Tibial artery (tissue), 4 donors: ENCODE measurements around the gene CUX1.

ENCODE experiments used
- DNase-seq, 2 donors: peaks; one replicate each; pipeline ENCODE4 v3.0.0-alpha.2; 2019
- H3K27ac ChIP-seq, 2 donors: fragments of 200-600 bp; sonication (generic) in 1 of 2; 1 replicate in 1 of 2; 2 replicates in 1 of 2; pipeline ENCODE4 v1.5.1; 2018 to 2019; ENCODE audit warnings: mild to moderate bottlenecking in 1 of 2
- H3K27me3 ChIP-seq, 2 donors: fragments of 200-600 bp; sonication (generic) in 1 of 2; one replicate each; pipeline versions ENCODE4 v1.5.1 to v1.6.0; 2016 to 2019
- H3K36me3 ChIP-seq, 3 donors: fragments of 200-600 bp; sonication (generic) in 2 of 3; one replicate each; pipeline ENCODE4 v1.5.1; 2016 to 2019; ENCODE audit warnings: mild to moderate bottlenecking in 2 of 3
- H3K4me1 ChIP-seq, 4 donors: fragments of 200-600 bp; sonication (generic) in 2 of 4; 1 replicate in 3 of 4; 2 replicates in 1 of 4; pipeline ENCODE4 v1.5.1; 2016 to 2019
- H3K4me3 ChIP-seq, 2 donors: fragments of 200-600 bp; sonication (generic) in 1 of 2; 1 replicate in 1 of 2; 2 replicates in 1 of 2; pipeline ENCODE4 v1.5.1; 2018 to 2019; ENCODE audit warnings: mild to moderate bottlenecking in 2 of 2
- H3K9me3 ChIP-seq, 3 donors: fragments of 200-600 bp; sonication (generic) in 1 of 3; one replicate each; pipeline ENCODE4 v1.5.1; 2016 to 2019
- intact Hi-C: fragments of 100-400 bp; cut with DNase I; formaldehyde crosslinking; loops from one replicate; pipeline ENCODE4 v1.15.0; 2023; ENCODE audit warnings: low total_unique reads
- TF ChIP-seq, protein P1 (sequence below), 2 experiments: fragments of 200-600 bp in 1 of 2; fragments of 450-650 bp in 1 of 2; IDR thresholded peaks; one replicate each; pipeline ENCODE4 v1.5.1; 2017 to 2019; ENCODE audit warnings: antibody characterized with exemption in 2 of 2, mild to moderate bottlenecking in 1 of 2, moderate library complexity in 1 of 2

The CUX1 gene

DNA sequence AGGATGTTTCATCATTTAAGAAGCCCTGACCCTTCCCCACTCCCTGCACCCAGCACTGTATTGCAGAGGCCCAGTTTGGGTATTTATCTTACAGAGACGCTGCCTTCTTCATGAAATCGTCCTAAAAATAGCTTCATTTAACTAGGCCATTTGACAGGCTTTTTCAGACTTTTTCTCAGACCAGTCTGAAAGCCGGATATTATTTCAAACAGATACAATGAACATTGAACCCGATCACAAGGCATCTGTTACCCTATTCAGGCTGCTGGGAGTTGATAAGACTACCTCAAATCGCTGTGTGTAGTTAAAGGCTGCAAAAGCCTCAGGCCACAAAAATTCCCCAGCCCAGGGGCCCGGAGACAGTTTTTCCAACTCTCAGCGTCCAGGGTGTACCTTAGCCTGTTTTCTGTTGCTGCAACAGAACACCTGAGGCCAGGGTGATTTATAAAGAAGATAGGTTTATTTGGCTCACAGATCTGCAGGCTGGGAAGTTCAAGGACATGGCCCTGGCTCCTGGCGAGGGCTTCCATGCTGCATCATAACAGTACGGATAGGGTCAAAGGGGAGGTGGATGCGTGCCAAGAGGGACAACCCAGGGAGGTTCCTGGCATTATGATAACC is 338.5 kb downstream of the CUX1 start:
- TF ChIP-seq, protein P1, sequence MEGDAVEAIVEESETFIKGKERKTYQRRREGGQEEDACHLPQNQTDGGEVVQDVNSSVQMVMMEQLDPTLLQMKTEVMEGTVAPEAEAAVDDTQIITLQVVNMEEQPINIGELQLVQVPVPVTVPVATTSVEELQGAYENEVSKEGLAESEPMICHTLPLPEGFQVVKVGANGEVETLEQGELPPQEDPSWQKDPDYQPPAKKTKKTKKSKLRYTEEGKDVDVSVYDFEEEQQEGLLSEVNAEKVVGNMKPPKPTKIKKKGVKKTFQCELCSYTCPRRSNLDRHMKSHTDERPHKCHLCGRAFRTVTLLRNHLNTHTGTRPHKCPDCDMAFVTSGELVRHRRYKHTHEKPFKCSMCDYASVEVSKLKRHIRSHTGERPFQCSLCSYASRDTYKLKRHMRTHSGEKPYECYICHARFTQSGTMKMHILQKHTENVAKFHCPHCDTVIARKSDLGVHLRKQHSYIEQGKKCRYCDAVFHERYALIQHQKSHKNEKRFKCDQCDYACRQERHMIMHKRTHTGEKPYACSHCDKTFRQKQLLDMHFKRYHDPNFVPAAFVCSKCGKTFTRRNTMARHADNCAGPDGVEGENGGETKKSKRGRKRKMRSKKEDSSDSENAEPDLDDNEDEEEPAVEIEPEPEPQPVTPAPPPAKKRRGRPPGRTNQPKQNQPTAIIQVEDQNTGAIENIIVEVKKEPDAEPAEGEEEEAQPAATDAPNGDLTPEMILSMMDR (IDR thresholded peaks at IDR 0.05): no peak
- H3K9me3 ChIP-seq: no peaks in the 10 kb centered on the region
- peaks cover 0 to 27% (median 4%) of the 10 kb centered on the region in 3 donors for H3K36me3 ChIP-seq
- intact Hi-C loops: no loop called here
- no peaks in the 10 kb centered on the region for H3K4me1 ChIP-seq
- H3K27me3 ChIP-seq: no peaks in the 10 kb centered on the region
- no peak overlapping the region for H3K4me3 ChIP-seq
- DNase-seq: no peak
- no peak overlapping the region for H3K27ac ChIP-seq

DNA sequence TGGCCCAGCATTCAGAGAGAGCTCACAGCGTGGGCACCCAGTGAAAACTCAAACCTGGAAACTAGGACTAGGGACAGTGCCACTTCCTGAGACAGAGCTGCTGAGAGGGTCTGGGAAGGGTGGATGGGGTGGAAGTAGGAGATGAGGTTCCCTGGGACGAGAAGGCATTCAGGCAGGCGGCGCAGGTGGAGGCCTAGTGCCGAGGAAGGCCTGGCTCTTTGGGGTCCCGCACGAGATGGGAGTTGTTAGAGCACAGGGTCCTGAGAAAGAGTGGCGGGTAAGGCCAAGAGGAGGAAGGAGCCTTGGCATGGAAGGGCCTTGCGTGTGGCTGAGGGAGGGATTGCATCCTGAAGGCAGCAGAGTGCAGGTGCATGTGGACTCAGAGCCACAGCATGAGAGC is 339.4 kb downstream of the CUX1 start:
- no peaks in the 10 kb centered on the region for H3K27me3 ChIP-seq
- peaks cover 0 to 27% (median 4%) of the 10 kb centered on the region in 3 donors for H3K36me3 ChIP-seq
- no peak overlapping the region for H3K27ac ChIP-seq
- TF ChIP-seq, protein P1 (IDR thresholded peaks at IDR 0.05): no peak
- no peak overlapping the region for H3K4me3 ChIP-seq
- no peaks in the 10 kb centered on the region for H3K4me1 ChIP-seq
- intact Hi-C loops: no loop called here
- no peak for DNase-seq
- no peaks in the 10 kb centered on the region for H3K9me3 ChIP-seq

DNA sequence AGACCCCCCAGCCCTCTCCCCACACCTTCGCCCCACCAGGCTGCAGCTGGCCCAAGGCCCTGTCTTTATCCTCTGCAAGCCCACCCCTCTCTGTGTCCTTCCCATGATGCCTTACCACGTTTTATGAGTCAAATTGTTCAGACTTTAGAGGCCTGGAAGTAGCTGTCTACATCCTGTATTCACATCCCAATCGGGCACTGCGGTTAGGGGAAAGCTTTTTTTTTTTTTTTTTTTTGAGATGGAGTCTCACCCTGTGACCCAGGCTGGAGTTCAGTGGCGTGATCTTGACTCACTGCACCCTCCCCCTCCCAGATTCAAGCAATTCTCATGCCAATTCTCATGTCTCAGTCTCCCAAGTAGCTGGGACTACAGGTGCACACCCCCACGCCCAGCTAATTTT is 347.7 kb downstream of the CUX1 start:
- TF ChIP-seq, protein P1 (IDR thresholded peaks at IDR 0.05): no peak
- Histone ChIP-seq H3K27ac (no peak overlapping the region), H3K27me3 (no peaks in the 10 kb centered on the region), H3K4me1 (no peaks in the 10 kb centered on the region), H3K36me3 (peaks cover 0 to 39% (median 17%) of the 10 kb centered on the region in 3 donors), H3K9me3 (no peaks in the 10 kb centered on the region), H3K4me3 (no peak overlapping the region)
- DNase-seq: no peak
- intact Hi-C loops: no loop called here

DNA sequence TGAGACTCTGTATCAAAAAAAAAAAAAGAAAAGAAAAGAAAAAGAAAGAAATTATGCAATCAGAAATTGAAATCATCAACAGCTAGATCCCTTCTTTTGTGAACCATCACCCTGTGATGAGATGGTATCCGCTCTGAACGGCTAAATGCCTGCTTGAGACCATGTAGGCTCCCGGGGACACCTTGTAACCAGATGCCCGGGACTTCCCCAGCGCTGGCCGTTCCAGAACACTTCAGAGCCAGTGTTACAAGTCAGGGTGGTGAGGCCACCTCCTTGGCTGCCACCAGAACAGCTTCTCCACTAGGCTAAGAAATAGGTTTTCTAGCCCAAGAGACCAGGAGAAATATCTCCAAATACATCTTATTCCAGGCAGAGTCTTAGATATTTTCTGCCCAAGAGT is 349.8 kb downstream of the CUX1 start:
- Histone ChIP-seq H3K4me3 (no peak overlapping the region), H3K4me1 (no peaks in the 10 kb centered on the region), H3K27ac (no peak overlapping the region), H3K36me3 (peaks cover 0 to 56% (median 23%) of the 10 kb centered on the region in 3 donors), H3K9me3 (no peaks in the 10 kb centered on the region), H3K27me3 (no peaks in the 10 kb centered on the region)
- TF ChIP-seq, protein P1 (IDR thresholded peaks at IDR 0.05): no peak
- DNase-seq: no peak
- intact Hi-C loops: no loop called here

DNA sequence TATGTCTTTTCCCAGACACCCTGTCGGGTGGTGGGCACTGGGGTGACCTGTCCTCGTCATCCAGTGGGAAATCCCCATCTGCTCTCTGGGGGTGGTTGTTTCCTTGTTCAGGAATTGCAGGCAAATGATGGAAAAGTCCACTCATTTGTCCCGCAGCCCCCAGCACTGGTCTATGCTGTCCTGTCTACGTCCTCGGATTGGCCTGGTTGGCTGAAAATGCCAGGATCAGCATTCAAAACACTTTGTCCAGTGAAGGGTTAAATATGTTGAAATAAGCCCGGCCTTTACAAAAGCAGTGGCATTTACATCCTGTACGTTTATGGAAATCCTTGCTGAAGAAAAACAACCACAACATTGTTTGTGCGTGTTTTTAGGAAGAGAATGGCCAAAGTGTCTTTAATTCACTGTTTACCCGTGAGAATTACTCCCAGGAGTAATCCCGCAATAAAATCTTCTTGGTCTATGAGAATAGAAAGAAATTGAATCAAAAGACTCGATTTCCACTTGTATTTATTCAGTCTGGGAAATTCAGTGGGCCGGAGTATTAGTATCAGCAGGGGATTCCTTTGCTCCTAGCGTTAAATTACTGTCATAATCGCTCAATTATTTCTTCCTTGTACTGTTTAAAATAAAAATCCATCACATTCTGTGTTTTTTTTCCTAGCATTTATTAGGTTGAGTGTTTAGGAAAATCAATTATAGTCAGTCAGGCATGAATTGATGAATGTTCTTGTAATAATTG is 352.4 kb downstream of the CUX1 start:
- H3K27me3 ChIP-seq: no peaks in the 10 kb centered on the region
- no peak for DNase-seq
- intact Hi-C loops: no loop called here
- no peaks in the 10 kb centered on the region for H3K4me1 ChIP-seq
- no peak overlapping the region for H3K4me3 ChIP-seq
- TF ChIP-seq, protein P1 (IDR thresholded peaks at IDR 0.05): no peak
- no peaks in the 10 kb centered on the region for H3K9me3 ChIP-seq
- peak overlapping the region in 1 of 2 donors; percentile 45 for H3K27ac ChIP-seq
- peaks cover 0 to 46% (median 13%) of the 10 kb centered on the region in 3 donors for H3K36me3 ChIP-seq
